Endothelial cell (in vitro differentiated cells): ENCODE results near the gene AP1G2. TPM values are rescaled to one million over a fixed set of nuclear protein-coding genes. Genes with fewer than 3 reads are reported as not detected.
A peak's percentile ranks its signal among the peaks of the same experiment; 100 is the strongest.
"Not testable (repeated sequence)": the region's sequence is repeated elsewhere in the genome, so short reads cannot be mapped to it uniquely, and the experiment has no call there.

Source experiments
- DNase-seq: peaks from one replicate; pipeline ENCODE4 v3.0.0; 2021; ENCODE audit warnings: low spot score
- H3K27ac Mint-ChIP-seq: one replicate; pipeline ENCODE4 v1.8.0; 2021; ENCODE audit warnings: mixed read lengths, inconsistent platforms; ENCODE audit not compliant: unreplicated experiment
- H3K27me3 Mint-ChIP-seq: one replicate; pipeline ENCODE4 v1.8.0; 2021; ENCODE audit warnings: mild to moderate bottlenecking, moderate library complexity, mixed read lengths, inconsistent platforms; ENCODE audit not compliant: unreplicated experiment
- H3K36me3 Mint-ChIP-seq: one replicate; pipeline ENCODE4 v1.8.0; 2021; ENCODE audit warnings: mild to moderate bottlenecking, low read depth, mixed read lengths, inconsistent platforms; ENCODE audit not compliant: unreplicated experiment
- H3K4me1 Mint-ChIP-seq: one replicate; pipeline ENCODE4 v1.8.0; 2021; ENCODE audit warnings: mild to moderate bottlenecking, mixed read lengths, inconsistent platforms; ENCODE audit not compliant: unreplicated experiment
- H3K4me3 Mint-ChIP-seq: one replicate; pipeline ENCODE4 v1.8.0; 2021; ENCODE audit warnings: mild to moderate bottlenecking, mixed read lengths, inconsistent platforms; ENCODE audit not compliant: unreplicated experiment
- H3K9me3 Mint-ChIP-seq: one replicate; pipeline ENCODE4 v1.8.0; 2021; ENCODE audit warnings: mixed read lengths, inconsistent platforms; ENCODE audit not compliant: unreplicated experiment
- total RNA-seq: library from RNA; stranded (reverse); fragmentation: NEBNext Ultra II Directional; extraction: Animal tissue kit (Norgen Biotek cat#: 25700); gene quantifications from one replicate; pipeline ENCODE4 v1.2.1, GENCODE V29; 2021; ENCODE audit not compliant: unreplicated experiment
- TF ChIP-seq, protein P1 (sequence below): fragments of 200-600 bp; sonication (generic); IDR thresholded peaks from one replicate; pipeline ENCODE4 v1.5.0; 2021; ENCODE audit warnings: antibody characterized with exemption; ENCODE audit not compliant: unreplicated experiment

The AP1G2 gene
- total RNA-seq, 1 donor from 2014 or later = 134 TPM

DNA sequence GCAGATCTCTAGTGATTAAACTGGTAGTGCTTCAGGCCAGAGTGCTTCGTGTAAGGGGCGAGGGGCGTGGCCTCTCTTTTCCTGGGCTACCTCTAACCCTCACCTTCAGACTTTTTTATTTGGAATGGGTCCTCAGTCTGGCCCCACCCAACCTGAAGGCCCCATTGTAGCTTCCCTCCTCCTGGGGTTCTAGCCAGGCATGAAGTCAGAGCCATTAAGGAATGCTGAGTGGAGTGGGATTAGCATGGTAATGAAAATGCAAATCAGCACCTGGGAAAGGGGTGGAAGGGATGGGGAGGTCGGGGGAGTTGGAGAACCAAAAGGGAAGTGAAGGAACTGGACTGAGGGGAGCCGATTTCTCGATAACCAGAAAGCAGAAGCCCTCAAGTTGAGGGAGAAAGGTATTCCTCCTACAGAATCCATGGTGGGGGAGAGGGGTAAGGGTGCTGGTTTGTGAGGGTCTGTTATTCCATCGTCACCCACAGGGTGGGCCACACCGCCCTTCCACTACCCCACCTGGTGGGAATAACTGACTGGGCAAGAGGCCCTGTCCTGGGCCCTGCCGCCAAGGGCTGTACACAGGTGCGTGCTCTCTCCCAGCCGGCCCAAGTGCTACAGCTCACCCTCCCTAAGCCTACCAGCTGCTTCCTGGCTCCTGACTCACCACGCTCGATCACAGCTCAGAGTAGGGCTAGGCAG lies 30.1 kb downstream of the AP1G2 start:
- TF ChIP-seq, protein P1, sequence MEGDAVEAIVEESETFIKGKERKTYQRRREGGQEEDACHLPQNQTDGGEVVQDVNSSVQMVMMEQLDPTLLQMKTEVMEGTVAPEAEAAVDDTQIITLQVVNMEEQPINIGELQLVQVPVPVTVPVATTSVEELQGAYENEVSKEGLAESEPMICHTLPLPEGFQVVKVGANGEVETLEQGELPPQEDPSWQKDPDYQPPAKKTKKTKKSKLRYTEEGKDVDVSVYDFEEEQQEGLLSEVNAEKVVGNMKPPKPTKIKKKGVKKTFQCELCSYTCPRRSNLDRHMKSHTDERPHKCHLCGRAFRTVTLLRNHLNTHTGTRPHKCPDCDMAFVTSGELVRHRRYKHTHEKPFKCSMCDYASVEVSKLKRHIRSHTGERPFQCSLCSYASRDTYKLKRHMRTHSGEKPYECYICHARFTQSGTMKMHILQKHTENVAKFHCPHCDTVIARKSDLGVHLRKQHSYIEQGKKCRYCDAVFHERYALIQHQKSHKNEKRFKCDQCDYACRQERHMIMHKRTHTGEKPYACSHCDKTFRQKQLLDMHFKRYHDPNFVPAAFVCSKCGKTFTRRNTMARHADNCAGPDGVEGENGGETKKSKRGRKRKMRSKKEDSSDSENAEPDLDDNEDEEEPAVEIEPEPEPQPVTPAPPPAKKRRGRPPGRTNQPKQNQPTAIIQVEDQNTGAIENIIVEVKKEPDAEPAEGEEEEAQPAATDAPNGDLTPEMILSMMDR = no peak
- DNase-seq = no peak
- H3K9me3 Mint-ChIP-seq = no peaks in the 10 kb centered on the region
- peaks cover 23% of the 10 kb centered on the region for H3K4me1 Mint-ChIP-seq
- peak overlapping the region; percentile 72 for H3K27ac Mint-ChIP-seq
- H3K27me3 Mint-ChIP-seq = peaks cover 11% of the 10 kb centered on the region
- no peak overlapping the region for H3K4me3 Mint-ChIP-seq
- H3K36me3 Mint-ChIP-seq = peaks cover 24% of the 10 kb centered on the region

DNA sequence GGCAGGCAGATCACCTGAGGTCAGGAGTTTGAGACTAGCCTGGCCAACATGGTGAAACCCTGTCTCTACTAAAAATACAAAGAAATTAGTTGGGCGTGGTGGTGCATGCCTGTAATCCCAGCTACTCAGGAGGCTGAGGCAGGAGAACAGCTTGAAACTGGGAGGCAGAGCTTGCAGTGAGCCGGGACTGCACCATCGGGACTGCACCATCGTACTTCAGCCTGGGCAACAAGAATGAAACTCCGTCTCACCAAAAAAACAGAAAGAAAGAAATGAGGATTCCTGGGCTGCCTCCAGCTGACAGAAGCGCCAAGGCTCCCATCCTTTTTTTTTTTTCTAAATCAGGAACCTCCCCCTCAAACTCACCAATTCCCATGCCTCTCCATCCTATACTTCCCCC lies 30.7 kb downstream of the AP1G2 start:
- Mint-ChIP-seq H3K4me1 (peaks cover 28% of the 10 kb centered on the region), H3K27me3 (peaks cover 15% of the 10 kb centered on the region), H3K36me3 (peaks cover 24% of the 10 kb centered on the region)
- not testable (repeated sequence) for H3K27ac Mint-ChIP-seq, DNase-seq, H3K4me3 Mint-ChIP-seq, H3K9me3 Mint-ChIP-seq

DNA sequence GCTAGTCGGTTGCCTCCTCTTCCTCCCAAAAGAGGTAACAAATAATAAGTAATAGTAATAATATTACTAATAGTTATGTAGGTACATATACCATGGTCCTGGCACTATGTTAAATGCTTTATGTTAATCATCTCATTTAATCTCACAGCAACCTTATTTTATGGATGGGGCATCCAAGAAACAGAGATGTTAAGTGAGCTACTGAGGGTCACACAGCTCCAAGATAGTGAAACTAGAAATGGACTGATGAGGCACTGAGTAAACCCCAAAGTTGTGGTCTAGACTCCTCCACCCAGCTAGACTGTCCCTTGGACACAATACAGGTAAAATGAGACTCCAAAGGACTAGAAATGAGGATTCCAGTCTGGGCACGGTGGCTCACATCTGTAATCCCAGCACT lies 31.1 kb downstream of the AP1G2 start:
- H3K4me3 Mint-ChIP-seq = no peak overlapping the region
- no peak overlapping the region for H3K27ac Mint-ChIP-seq
- peaks cover 29% of the 10 kb centered on the region for H3K4me1 Mint-ChIP-seq
- H3K27me3 Mint-ChIP-seq = peaks cover 16% of the 10 kb centered on the region
- peaks cover 24% of the 10 kb centered on the region for H3K36me3 Mint-ChIP-seq
- DNase-seq = no peak
- no peaks in the 10 kb centered on the region for H3K9me3 Mint-ChIP-seq
- TF ChIP-seq, protein P1 = no peak

DNA sequence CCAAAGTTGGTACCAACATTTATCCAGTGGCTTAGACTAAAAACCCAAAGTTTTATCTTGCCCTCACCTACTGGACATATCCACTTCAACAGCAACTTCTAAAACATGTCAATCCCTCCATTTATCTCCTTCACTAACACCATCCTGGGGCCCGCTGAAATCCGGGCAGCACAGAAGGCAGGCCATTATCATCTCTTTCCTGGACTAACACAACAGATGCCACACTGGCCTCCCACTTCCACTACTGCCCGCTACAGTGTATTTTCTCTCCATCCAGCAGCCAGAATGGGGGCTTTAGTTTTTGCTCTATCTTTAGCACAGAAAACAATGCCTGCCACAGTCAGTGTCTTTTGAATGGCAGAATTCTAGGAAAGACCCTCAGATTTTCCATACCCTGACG lies 31.6 kb downstream of the AP1G2 start:
- Mint-ChIP-seq H3K9me3 (no peaks in the 10 kb centered on the region), H3K4me3 (no peak overlapping the region), H3K27me3 (peaks cover 17% of the 10 kb centered on the region), H3K36me3 (peaks cover 24% of the 10 kb centered on the region), H3K4me1 (peaks cover 34% of the 10 kb centered on the region), H3K27ac (no peak overlapping the region)
- TF ChIP-seq, protein P1 = no peak
- DNase-seq = no peak

DNA sequence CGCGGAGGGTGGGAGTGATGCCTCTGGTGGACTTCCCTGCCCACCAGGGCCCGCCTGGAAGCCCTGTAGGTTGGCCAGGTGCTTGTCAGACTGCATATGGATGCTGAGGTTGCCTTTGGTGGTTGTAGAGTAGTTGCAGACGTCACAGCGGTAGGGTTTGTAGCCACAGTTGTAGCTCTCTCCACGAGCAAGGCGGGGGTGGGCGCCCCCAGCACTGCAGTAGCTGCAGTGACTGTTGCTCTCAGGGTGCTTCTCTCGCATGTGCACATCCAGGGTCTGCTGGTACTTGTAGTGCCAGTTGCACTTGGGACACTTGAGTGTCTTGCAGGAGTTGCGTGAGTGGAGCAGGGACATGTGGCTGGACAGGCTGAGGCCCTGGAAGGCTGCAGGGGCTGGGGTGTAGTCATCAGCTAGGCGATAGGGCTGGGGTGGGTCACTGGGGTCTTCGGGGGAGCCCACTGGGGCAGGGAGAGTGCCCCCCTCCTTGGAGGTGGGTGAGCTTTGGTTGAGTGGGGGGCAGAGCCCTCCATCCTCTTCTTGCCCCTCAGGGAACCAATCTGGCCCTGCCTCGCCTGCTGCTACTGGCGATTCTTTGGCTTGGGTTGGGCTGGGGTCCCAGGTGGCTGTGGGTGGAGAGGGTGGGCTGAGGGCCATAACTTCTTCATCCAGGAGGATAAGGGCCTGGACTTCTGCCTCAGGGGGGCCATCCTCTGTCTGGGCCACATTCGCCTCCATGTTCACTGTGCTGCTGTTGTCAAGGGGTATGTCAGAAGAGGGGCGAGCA lies 33.7 kb downstream of the AP1G2 start:
- peaks cover 43% of the 10 kb centered on the region for H3K4me1 Mint-ChIP-seq
- TF ChIP-seq, protein P1 = no peak
- H3K36me3 Mint-ChIP-seq = peaks cover 19% of the 10 kb centered on the region
- H3K9me3 Mint-ChIP-seq = no peaks in the 10 kb centered on the region
- no peak overlapping the region for H3K4me3 Mint-ChIP-seq
- H3K27me3 Mint-ChIP-seq = peaks cover 17% of the 10 kb centered on the region
- no peak overlapping the region for H3K27ac Mint-ChIP-seq
- no peak for DNase-seq
